ENCODE data around the gene CBX4.
A peak's percentile ranks its signal among the peaks of the same experiment; 100 is the strongest.

The CBX4 gene

GRCh38 chr17:79839356-79840268 is at the start of gene CBX4:
Gene CBX4 (minus strand): TSS chr17:79839440. CDS start chr17:79839251, 189 bp downstream.
- peak within 1 kb of the TSS; percentile 90 for H3K4me3 ChIP-seq (ENCODE audit: low read depth, low read length)
- peaks cover 13% of the 10 kb centered on the region for H3K9me3 ChIP-seq (ENCODE audit: severe bottlenecking)
- H3K27ac ChIP-seq, result peak within 1 kb of the TSS; percentile 65
- TF ChIP-seq CTCF (IDR thresholded peaks at IDR 0.05; ENCODE audit: low read depth, low read length), result peak; percentile 53
- H3K27me3 ChIP-seq (ENCODE audit: insufficient read depth, low read depth, severe bottlenecking), result peaks cover 32% of the 10 kb centered on the region
- H3K36me3 ChIP-seq, result peaks cover 31% of the 10 kb centered on the region
- peak; percentile 98 for DNase-seq

DNA sequence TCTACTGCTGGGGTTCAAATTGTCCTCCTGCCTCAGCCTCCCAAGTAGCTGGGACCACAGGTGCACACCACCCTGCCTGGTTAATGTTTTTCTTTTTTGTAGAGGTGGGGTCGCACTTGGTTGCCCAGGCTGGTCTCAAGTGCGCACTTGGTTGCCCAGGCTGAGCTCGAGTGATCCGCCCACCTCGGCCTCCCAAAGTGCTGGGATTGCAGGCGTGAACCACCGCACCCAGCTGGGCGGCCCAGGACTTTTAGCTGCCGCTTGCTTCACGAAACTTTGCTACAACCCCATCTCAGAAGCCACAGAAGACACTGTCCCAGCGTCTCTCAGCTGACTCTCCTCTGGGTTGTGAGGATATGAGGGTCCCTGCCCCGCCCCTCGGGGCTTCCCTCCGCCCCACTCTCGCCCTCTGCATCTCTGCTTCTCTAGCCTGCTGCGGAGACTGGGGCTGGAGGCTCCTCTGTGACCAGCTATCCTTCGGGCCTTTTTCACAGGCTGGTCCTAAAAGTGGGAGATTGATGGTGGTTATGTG is 48.8 kb upstream of the CBX4 start:
- no peaks in the 10 kb centered on the region for H3K27me3 ChIP-seq (ENCODE audit: insufficient read depth, low read depth, severe bottlenecking)
- no peak for TF ChIP-seq CTCF (IDR thresholded peaks at IDR 0.05; ENCODE audit: low read depth, low read length)
- no peaks in the 10 kb centered on the region for H3K9me3 ChIP-seq (ENCODE audit: severe bottlenecking)
- no peak overlapping the region for H3K4me3 ChIP-seq (ENCODE audit: low read depth, low read length)
- no peak overlapping the region for H3K27ac ChIP-seq
- DNase-seq, result no peak
- no peaks in the 10 kb centered on the region for H3K36me3 ChIP-seq

- H3K4me3 ChIP-seq (ENCODE audit: low read depth, low read length), result no peak overlapping the region
- no peak overlapping the region for H3K27ac ChIP-seq
- no peaks in the 10 kb centered on the region for H3K36me3 ChIP-seq
- no peak for DNase-seq
- no peaks in the 10 kb centered on the region for H3K9me3 ChIP-seq (ENCODE audit: severe bottlenecking)
- H3K27me3 ChIP-seq (ENCODE audit: insufficient read depth, low read depth, severe bottlenecking), result no peaks in the 10 kb centered on the region
- no peak for TF ChIP-seq CTCF (IDR thresholded peaks at IDR 0.05; ENCODE audit: low read depth, low read length)
These were observed 48.3 kb upstream of the CBX4 start for GRCh38 chr17:79887451-79887991.

DNA sequence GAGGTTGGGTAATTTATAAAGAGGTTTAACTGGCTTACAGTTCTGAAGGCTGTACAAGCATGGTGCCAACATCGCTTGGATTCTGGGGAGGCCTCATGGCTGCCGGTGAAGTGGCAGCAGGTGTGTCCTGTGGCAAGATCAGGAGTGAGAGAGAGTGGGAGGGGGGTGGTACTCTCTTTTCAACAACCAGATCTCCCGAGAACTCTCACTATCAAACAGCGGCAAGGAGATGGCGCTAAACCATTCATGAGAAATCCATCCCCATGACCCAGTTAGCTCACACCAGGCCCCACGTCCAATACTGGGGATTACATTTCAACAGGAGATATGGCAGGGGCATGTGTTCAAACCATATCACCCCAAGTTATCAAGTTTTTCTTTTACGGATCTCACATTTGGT is 44.0 kb upstream of the CBX4 start:
- no peak for DNase-seq
- TF ChIP-seq CTCF (IDR thresholded peaks at IDR 0.05; ENCODE audit: low read depth, low read length), result no peak

GRCh38 chr17:79878329-79878947 is 39.2 kb upstream of the CBX4 start:
- H3K9me3 ChIP-seq (ENCODE audit: severe bottlenecking), result no peaks in the 10 kb centered on the region
- no peak for DNase-seq
- H3K36me3 ChIP-seq, result no peaks in the 10 kb centered on the region
- H3K4me3 ChIP-seq (ENCODE audit: low read depth, low read length), result no peak overlapping the region
- no peak overlapping the region for H3K27ac ChIP-seq
- no peak for TF ChIP-seq CTCF (IDR thresholded peaks at IDR 0.05; ENCODE audit: low read depth, low read length)
- H3K27me3 ChIP-seq (ENCODE audit: insufficient read depth, low read depth, severe bottlenecking), result no peaks in the 10 kb centered on the region

More for the DNA sequence above, 44.0 kb upstream of the CBX4 start:
- Histone ChIP-seq H3K9me3 (ENCODE audit: severe bottlenecking) (no peaks in the 10 kb centered on the region), H3K36me3 (no peaks in the 10 kb centered on the region), H3K4me3 (ENCODE audit: low read depth, low read length) (no peak overlapping the region), H3K27me3 (ENCODE audit: insufficient read depth, low read depth, severe bottlenecking) (no peaks in the 10 kb centered on the region), H3K27ac (no peak overlapping the region)

Measured in WERI-Rb-1 (cell line).